Neural cell (in vitro differentiated cells): ENCODE measurements around the gene PLXDC1.

Source experiments
- EP300 ChIP-seq: fragments of 450-650 bp; conservative IDR thresholded peaks from 2 replicates; pipeline ENCODE4 v1.6.1; 2014; ENCODE audit warnings: antibody characterized with exemption, mild to moderate bottlenecking, moderate library complexity; ENCODE audit not compliant: poor library complexity, severe bottlenecking
- EZH2 ChIP-seq: fragments of 200-600, 300-800 bp; shearing (Covaris generic), sonication (generic); IDR thresholded peaks from 2 replicates; pipeline ENCODE4 v1.6.1; 2014; ENCODE audit warnings: antibody characterized with exemption, low read length, borderline replicate concordance, mild to moderate bottlenecking; ENCODE audit not compliant: insufficient read depth, poor library complexity, severe bottlenecking
- MXI1 ChIP-seq: fragments of 450-650 bp; conservative IDR thresholded peaks from 2 replicates; pipeline ENCODE4 v1.6.1; 2014; ENCODE audit warnings: antibody characterized with exemption, mild to moderate bottlenecking; ENCODE audit not compliant: poor library complexity, severe bottlenecking
- POLR2AphosphoS5 ChIP-seq: IDR thresholded peaks from 2 replicates; pipeline ENCODE4 v1.6.1; 2012
- RAD21 ChIP-seq: fragments of 450-650 bp; conservative IDR thresholded peaks from 2 replicates; pipeline ENCODE4 v1.6.1; 2014; ENCODE audit warnings: antibody characterized with exemption, mild to moderate bottlenecking, moderate library complexity
- TAF1 ChIP-seq: IDR thresholded peaks from 2 replicates; pipeline ENCODE4 v1.6.1; 2012; ENCODE audit warnings: low read depth
- TF ChIP-seq, protein P1 (sequence below): fragments of 450-650 bp; IDR thresholded peaks from 2 replicates; pipeline ENCODE4 v1.5.1; 2014; ENCODE audit warnings: antibody characterized with exemption, mild to moderate bottlenecking, moderate library complexity; ENCODE audit not compliant: poor library complexity, severe bottlenecking
- TF ChIP-seq, protein P2 (sequence below): IDR thresholded peaks from 2 replicates; pipeline ENCODE4 v1.6.1; 2012; ENCODE audit warnings: borderline replicate concordance

DNA sequence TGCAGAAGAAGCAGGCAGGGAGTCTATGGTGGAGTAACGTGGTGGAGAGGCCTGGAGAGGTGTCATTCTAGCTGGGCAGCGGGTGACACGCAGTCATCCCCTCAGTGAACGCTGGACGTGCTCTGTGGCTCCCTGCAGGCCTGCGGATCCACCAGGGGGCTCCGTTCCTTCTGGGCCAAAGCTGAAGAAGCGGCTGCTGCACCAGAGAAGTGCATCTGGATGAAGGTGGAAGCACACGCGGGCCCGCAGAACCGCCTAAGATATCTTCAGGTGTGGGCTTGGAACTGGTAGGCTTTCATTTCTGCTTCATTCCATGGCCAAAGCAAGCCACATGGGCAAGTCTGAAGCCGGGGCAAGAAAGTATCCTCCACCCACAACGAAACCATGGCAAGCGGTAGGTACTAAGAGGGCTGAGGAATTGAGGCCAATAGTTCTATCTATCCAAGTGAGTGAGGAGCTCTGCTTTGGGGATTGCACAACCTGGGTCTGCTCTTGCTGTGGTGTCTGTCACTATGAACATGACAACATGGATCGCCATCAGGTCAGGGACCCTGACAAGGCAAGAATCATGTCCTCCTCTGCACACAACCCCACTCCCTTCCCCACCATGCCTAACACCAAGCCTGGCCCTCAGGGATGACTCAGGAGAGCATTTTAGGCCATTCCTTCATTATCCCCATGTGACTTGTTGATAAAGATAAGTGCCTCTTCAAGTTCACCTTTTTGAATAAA is 105.3 kb downstream of the PLXDC1 start:
- TF ChIP-seq EP300: no peak
- TF ChIP-seq, protein P1, sequence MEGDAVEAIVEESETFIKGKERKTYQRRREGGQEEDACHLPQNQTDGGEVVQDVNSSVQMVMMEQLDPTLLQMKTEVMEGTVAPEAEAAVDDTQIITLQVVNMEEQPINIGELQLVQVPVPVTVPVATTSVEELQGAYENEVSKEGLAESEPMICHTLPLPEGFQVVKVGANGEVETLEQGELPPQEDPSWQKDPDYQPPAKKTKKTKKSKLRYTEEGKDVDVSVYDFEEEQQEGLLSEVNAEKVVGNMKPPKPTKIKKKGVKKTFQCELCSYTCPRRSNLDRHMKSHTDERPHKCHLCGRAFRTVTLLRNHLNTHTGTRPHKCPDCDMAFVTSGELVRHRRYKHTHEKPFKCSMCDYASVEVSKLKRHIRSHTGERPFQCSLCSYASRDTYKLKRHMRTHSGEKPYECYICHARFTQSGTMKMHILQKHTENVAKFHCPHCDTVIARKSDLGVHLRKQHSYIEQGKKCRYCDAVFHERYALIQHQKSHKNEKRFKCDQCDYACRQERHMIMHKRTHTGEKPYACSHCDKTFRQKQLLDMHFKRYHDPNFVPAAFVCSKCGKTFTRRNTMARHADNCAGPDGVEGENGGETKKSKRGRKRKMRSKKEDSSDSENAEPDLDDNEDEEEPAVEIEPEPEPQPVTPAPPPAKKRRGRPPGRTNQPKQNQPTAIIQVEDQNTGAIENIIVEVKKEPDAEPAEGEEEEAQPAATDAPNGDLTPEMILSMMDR: no peak
- TF ChIP-seq POLR2AphosphoS5: no peak
- TF ChIP-seq, protein P2, sequence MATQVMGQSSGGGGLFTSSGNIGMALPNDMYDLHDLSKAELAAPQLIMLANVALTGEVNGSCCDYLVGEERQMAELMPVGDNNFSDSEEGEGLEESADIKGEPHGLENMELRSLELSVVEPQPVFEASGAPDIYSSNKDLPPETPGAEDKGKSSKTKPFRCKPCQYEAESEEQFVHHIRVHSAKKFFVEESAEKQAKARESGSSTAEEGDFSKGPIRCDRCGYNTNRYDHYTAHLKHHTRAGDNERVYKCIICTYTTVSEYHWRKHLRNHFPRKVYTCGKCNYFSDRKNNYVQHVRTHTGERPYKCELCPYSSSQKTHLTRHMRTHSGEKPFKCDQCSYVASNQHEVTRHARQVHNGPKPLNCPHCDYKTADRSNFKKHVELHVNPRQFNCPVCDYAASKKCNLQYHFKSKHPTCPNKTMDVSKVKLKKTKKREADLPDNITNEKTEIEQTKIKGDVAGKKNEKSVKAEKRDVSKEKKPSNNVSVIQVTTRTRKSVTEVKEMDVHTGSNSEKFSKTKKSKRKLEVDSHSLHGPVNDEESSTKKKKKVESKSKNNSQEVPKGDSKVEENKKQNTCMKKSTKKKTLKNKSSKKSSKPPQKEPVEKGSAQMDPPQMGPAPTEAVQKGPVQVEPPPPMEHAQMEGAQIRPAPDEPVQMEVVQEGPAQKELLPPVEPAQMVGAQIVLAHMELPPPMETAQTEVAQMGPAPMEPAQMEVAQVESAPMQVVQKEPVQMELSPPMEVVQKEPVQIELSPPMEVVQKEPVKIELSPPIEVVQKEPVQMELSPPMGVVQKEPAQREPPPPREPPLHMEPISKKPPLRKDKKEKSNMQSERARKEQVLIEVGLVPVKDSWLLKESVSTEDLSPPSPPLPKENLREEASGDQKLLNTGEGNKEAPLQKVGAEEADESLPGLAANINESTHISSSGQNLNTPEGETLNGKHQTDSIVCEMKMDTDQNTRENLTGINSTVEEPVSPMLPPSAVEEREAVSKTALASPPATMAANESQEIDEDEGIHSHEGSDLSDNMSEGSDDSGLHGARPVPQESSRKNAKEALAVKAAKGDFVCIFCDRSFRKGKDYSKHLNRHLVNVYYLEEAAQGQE: no peak
- no peak for TF ChIP-seq RAD21
- TF ChIP-seq MXI1: no peak
- no peak for TF ChIP-seq EZH2
- no peak for TF ChIP-seq TAF1
